NT2/D1 (cell line): ENCODE measurements around the gene PLOD1.

Experiments
- SUZ12 ChIP-seq: IDR thresholded peaks from 2 replicates; pipeline ENCODE4 v1.6.1; 2011; ENCODE audit not compliant: insufficient read length, insufficient read depth; ENCODE audit errors: extremely low read depth
- YY1 ChIP-seq: IDR thresholded peaks from 2 replicates; pipeline ENCODE4 v1.6.1; 2011; ENCODE audit not compliant: insufficient read length, insufficient read depth
- ZNF274 ChIP-seq: IDR thresholded peaks from 2 replicates; pipeline ENCODE4 v1.6.1; 2011; ENCODE audit warnings: mild to moderate bottlenecking, low read depth, low read length

DNA sequence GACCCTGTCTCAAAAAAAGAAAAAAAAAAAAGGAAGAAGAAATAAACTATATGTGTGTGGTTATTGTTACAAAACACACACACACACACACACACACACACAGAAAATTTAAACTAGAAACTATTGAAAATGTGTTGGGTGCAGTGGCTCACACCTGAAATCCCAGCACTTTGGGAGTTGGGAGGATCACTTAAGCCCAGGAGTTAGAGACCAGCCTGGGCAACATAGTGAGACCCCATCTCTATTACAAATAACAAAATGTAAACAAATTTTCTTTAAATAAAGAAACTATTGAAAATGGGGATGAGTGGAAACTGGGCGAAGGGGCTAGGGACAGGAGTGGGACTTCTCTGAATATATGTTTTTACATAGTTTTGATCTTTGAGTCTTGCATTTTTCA, 31.3 kb upstream of the PLOD1 start:
- no peak for TF ChIP-seq YY1
- no peak for TF ChIP-seq ZNF274
- no peak for TF ChIP-seq SUZ12
